Bronchial epithelial cell (primary cell): ENCODE data around the gene MAN1C1. TPM values are rescaled to one million over a fixed set of nuclear protein-coding genes. Genes with fewer than 3 reads are reported as not detected.

Experiments
- DNase-seq: peaks from one replicate; pipeline ENCODE4 v3.0.0-alpha.2; 2010; ENCODE audit warnings: low read depth
- FAIRE-seq: peaks from 2 replicates; lab custom pipeline; 2011; peaks lifted over from hg19 to GRCh38; lab: Jason Lieb, UNC
- H3K27me3 ChIP-seq: 2 replicates; pipeline ENCODE4 v1.5.1; 2011; ENCODE audit warnings: low read length; ENCODE audit not compliant: control insufficient read depth, insufficient read depth
- H3K36me3 ChIP-seq: 2 replicates; pipeline ENCODE4 v1.5.1; 2011; ENCODE audit warnings: low read length; ENCODE audit not compliant: control insufficient read depth, insufficient read depth
- H3K4me3 ChIP-seq: 2 replicates; pipeline ENCODE4 v1.5.1; 2011; ENCODE audit warnings: mild to moderate bottlenecking, low read depth, low read length, control low read depth
- total RNA-seq: library from RNA; depleted of rRNA; stranded (reverse); fragments of >200 nt; gene quantifications from 2 replicates; pipeline ENCODE4 v1.2.1, GENCODE V29; 2014
- TF ChIP-seq, protein P1 (sequence below): IDR thresholded peaks from 2 replicates; pipeline ENCODE4 v1.5.1; 2011; ENCODE audit warnings: mild to moderate bottlenecking, moderate library complexity, low read length, control low read depth, inconsistent platforms; ENCODE audit not compliant: insufficient read depth, severe bottlenecking

MAN1C1 gene
- total RNA-seq, 1 donor from 2014 or later, result under 0.01 TPM

DNA sequence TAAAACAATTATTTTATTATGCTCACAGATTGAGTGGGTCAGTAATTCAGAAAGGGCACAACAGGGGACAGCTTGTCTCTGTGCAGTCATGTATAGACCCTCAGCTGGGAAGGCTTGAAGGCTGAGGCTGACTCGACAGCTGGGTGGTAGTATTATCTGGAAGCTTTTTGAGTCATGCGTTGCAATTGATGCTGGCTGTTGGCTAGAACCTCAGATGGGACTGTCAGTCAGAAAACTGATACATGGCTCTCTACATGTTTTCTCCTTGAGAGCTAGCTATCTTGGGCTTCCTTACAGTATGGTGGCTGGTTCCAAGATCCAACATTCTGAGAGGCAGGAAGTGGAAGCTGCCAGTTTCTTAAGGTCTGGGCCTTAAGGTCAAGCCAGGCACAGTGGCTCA is 121.9 kb downstream of the MAN1C1 start:
- FAIRE-seq, result no peak
- no peak for DNase-seq
- TF ChIP-seq, protein P1, sequence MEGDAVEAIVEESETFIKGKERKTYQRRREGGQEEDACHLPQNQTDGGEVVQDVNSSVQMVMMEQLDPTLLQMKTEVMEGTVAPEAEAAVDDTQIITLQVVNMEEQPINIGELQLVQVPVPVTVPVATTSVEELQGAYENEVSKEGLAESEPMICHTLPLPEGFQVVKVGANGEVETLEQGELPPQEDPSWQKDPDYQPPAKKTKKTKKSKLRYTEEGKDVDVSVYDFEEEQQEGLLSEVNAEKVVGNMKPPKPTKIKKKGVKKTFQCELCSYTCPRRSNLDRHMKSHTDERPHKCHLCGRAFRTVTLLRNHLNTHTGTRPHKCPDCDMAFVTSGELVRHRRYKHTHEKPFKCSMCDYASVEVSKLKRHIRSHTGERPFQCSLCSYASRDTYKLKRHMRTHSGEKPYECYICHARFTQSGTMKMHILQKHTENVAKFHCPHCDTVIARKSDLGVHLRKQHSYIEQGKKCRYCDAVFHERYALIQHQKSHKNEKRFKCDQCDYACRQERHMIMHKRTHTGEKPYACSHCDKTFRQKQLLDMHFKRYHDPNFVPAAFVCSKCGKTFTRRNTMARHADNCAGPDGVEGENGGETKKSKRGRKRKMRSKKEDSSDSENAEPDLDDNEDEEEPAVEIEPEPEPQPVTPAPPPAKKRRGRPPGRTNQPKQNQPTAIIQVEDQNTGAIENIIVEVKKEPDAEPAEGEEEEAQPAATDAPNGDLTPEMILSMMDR, result no peak
- no peak overlapping the region for H3K4me3 ChIP-seq
- no peaks in the 10 kb centered on the region for H3K36me3 ChIP-seq
- no peaks in the 10 kb centered on the region for H3K27me3 ChIP-seq

GRCh38 chr1:25739341-25739740 is 122.8 kb downstream of the MAN1C1 start:
- Histone ChIP-seq H3K36me3 (no peaks in the 10 kb centered on the region), H3K27me3 (no peaks in the 10 kb centered on the region), H3K4me3 (no peak overlapping the region)
- FAIRE-seq (no peak), DNase-seq (no peak)
- TF ChIP-seq, protein P1, result no peak

- Histone ChIP-seq H3K36me3 (no peaks in the 10 kb centered on the region), H3K27me3 (no peaks in the 10 kb centered on the region), H3K4me3 (no peak overlapping the region)
- DNase-seq, result no peak
- FAIRE-seq, result peak; percentile 40
- TF ChIP-seq, protein P1, result no peak
Observed at GRCh38 chr1:25740071-25740470, 123.5 kb downstream of the MAN1C1 start.

- TF ChIP-seq, protein P1, result no peak
- DNase-seq (no peak), FAIRE-seq (no peak)
- H3K27me3 ChIP-seq, result no peaks in the 10 kb centered on the region
- H3K4me3 ChIP-seq, result no peak overlapping the region
- no peaks in the 10 kb centered on the region for H3K36me3 ChIP-seq
Observed at GRCh38 chr1:25742316-25742715, 125.7 kb downstream of the MAN1C1 start.

- Histone ChIP-seq H3K27me3 (no peaks in the 10 kb centered on the region), H3K36me3 (no peaks in the 10 kb centered on the region), H3K4me3 (no peak overlapping the region)
- TF ChIP-seq, protein P1, result no peak
- FAIRE-seq, result peak; percentile 52
- DNase-seq, result no peak
Observed at GRCh38 chr1:25743164-25744139, 126.9 kb downstream of the MAN1C1 start.

DNA sequence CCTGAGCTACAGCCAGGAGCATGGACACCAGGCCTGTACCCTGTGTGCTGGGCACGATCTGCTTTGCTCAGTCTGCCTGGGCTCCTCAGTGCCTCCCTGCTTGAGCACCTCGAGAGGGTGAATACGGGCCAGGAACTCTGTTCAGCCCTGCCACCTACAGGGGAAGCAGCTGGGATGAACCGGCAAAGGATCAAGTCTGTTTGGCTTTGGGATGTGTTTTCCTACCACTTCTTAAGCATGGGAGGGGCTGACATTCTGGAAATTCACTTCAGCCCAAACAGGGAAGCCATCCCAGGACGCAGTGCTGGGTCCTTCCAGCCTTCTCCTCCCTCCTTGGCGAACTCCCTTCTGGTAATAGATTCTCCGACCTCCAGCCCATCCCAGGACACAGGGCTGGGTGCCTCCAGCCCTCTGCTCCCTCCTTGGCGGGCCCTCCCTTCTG is 127.6 kb downstream of the MAN1C1 start:
- Histone ChIP-seq H3K36me3 (no peaks in the 10 kb centered on the region), H3K27me3 (no peaks in the 10 kb centered on the region), H3K4me3 (no peak overlapping the region)
- TF ChIP-seq, protein P1, result peak; percentile 75
- peak; percentile 64 for FAIRE-seq
- peak; percentile 54 for DNase-seq
